Measurements from ENCODE around the gene CAMK4. TPM values are rescaled to one million over a fixed set of nuclear protein-coding genes. Genes with fewer than 3 reads are reported as not detected.

The CAMK4 gene
- total and polyA plus RNA-seq, 2 of the 8 experiments (the other 6 are each of a cell fraction or from before 2014, with no cell fraction given), result 1.8 to 8.3 TPM

DNA sequence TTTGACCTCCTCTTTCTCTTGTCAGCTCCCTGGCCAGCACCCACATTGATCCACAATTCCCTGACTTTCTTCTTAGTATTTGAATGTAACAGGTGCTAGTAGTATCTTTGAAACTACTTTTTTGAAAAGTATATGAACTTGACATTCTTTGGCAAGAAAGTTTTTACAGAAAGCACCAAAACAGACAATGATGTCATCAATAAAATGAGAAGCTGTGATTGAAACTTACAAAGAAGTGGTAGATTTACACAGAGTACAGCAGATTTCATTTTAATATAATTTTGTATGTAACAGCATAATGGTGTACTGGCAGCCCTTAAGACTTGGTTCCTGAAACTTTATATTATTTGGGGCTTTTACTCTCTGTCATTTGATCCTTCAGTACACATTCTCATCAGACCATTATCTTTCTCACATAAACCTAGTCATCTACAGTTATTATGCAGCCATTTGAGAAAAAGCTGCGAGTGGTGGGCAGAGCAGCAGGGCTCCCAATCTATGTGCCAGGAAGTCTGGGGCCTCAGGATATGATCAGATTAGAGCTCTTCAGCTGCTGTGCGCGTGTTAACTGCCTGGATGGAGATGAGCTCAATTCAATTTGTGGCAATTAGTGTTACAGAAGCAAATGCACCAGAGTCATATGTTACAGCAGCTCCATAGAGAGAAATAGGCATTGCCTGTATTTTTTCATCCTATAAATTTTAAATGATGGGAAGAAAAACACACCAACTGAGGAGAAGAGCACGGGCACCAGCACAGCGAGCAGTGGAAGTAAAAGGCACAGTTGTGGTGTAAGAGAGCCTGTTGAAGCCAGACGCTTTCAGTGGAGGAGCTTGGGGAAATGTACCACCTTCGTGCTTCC, 162.0 kb downstream of the CAMK4 start:
- FAIRE-seq, result no peak
- ChIA-PET CTCF (ENCODE audit: partially characterized antibody) (interaction anchor here (1.0 to 1.6 kb wide), 5 partner anchors 14 to 108 kb away, joined by 3 to 7 read pairs (median 3); no protein-coding TSS in a partner anchor), POLR2A (ENCODE audit: partially characterized antibody) (no interaction called here)
- Histone ChIP-seq H2BK20ac (ENCODE audit: low read length) (no peak overlapping the region), H2AFZ (ENCODE audit: low read length) (no peak overlapping the region), H3K4me1 (replicated peaks in 1 of 4; ENCODE audit: control insufficient read depth in 3 of 4, insufficient read depth in 4 of 4, low read length in 3 of 4) (no peaks in the 10 kb centered on the region), H2BK5ac (ENCODE audit: low read depth, low read length) (no peak overlapping the region), H3K18ac (ENCODE audit: extremely low read depth, low read length) (no peak overlapping the region), H3K27me3 (replicated peaks in 1 of 4; ENCODE audit: control insufficient read depth in 3 of 4, extremely low read depth in 1 of 4, insufficient read depth in 3 of 4, low read length in 3 of 4) (no peaks in the 10 kb centered on the region), H3K4ac (replicated peaks; ENCODE audit: insufficient read length, low read depth, low read length) (no peak overlapping the region), H3K56ac (replicated peaks; ENCODE audit: insufficient read length, low read depth, low read length) (no peak overlapping the region), H3K27ac (ENCODE audit: low read depth, low read length) (no peak overlapping the region), H3K4me2 (ENCODE audit: insufficient read depth in 1 of 2, low read depth in 2 of 2, low read length in 2 of 2) (no peak overlapping the region), H3K4me3 (ENCODE audit: extremely low read depth in 1 of 4, insufficient read depth in 2 of 4, low read depth in 3 of 4, low read length in 4 of 4) (no peak overlapping the region), H3K14ac (ENCODE audit: insufficient read length) (no peak overlapping the region), H4K8ac (ENCODE audit: extremely low read depth, insufficient read depth, low read length) (peak overlapping the region; percentile 64; the same call in 1 of the 2 replicates), H3K23me2 (ENCODE audit: low read depth, low read length) (no peaks in the 10 kb centered on the region), H2BK12ac (ENCODE audit: low read depth, low read length) (no peak overlapping the region), H3K79me2 (ENCODE audit: control insufficient read depth in 1 of 2, insufficient read depth in 2 of 2, low read length in 2 of 2) (no peaks in the 10 kb centered on the region), H3K79me1 (ENCODE audit: low read depth, low read length) (no peaks in the 10 kb centered on the region), H2AK5ac (ENCODE audit: low read depth, low read length) (no peak overlapping the region), H4K5ac (ENCODE audit: insufficient read length, low read depth, low read length) (no peak overlapping the region), H2BK120ac (replicated peaks; ENCODE audit: low read depth, low read length) (no peak overlapping the region), H3K36me3 (ENCODE audit: control insufficient read depth in 2 of 4, insufficient read depth in 4 of 4, low read length in 3 of 4) (no peaks in the 10 kb centered on the region), H3K23ac (ENCODE audit: insufficient read length) (no peak overlapping the region), H3K9ac (replicated peaks in 1 of 4; ENCODE audit: extremely low read depth in 1 of 4, low read depth in 3 of 4, low read length in 3 of 4) (no peak overlapping the region), H4K20me1 (replicated peaks in 1 of 2; ENCODE audit: control insufficient read depth in 1 of 2, insufficient read depth in 2 of 2, low read length in 2 of 2) (no peaks in the 10 kb centered on the region), H2BK15ac (ENCODE audit: low read length) (no peak overlapping the region), H3K9me3 (ENCODE audit: insufficient read depth in 2 of 2, low read depth in 1 of 2, low read length in 1 of 2) (no peaks in the 10 kb centered on the region), H4K91ac (replicated peaks; ENCODE audit: insufficient read length, low read length) (no peak overlapping the region)
- DNase-seq (ENCODE audit: low read depth in 1 of 2, low spot score in 2 of 2), result no peak
- TF ChIP-seq RAD21 (IDR thresholded peaks at IDR 0.05 in 1 of 2, conservative IDR thresholded peaks at IDR 0.05 in 1 of 2; ENCODE audit: low read depth in 2 of 2, low read length in 2 of 2) (no peak), KDM5A (IDR thresholded peaks at IDR 0.05; ENCODE audit: low read length) (no peak), CHD1 (IDR thresholded peaks at IDR 0.05; ENCODE audit: low read depth, low read length) (no peak), SUZ12 (IDR thresholded peaks at IDR 0.05; ENCODE audit: low read length) (no peak), USF2 (IDR thresholded peaks at IDR 0.05; ENCODE audit: low read length) (no peak), JUND (IDR thresholded peaks at IDR 0.05; ENCODE audit: low read length) (no peak), ZNF274 (IDR thresholded peaks at IDR 0.05; ENCODE audit: borderline replicate concordance, extremely low read depth, low read length) (no peak), ASH2L (IDR thresholded peaks at IDR 0.05; ENCODE audit: low read length) (no peak)
- 82% methylated on average over 7 of the region's 7 CpGs; no CpG with 5 or more reads in 1 of the 2 experiments for WGBS, 2 experiments (ENCODE audit: extremely low coverage in 1 of 2, insufficient coverage in 1 of 2, insufficient read length in 1 of 2, insufficient replicate concordance in 2 of 2, low coverage in 1 of 2, low lambda C conversion rate in 2 of 2, missing lambda C conversion rate in 1 of 2)

Data from H1 (cell line).